ENCODE results near the gene ZC3H7A.

Gene ZC3H7A

DNA sequence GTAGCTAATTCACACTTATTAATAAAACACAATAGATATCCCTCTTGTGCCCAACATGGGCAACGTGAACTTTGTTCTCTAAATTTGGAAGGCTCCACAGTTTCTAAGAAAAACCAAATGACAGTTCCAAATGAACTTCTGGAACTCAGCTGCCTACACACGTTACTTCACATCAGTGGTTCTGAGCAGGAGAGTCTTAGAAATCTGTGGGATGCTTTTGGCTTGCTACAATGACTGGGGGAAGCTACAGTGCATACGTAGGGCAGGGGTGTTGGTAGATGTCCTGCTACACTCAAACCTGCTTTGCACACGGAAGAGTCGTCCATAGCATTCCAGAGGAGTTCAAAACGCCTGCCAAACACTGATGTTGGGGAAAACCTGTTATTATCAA lies 62.4 kb downstream of the ZC3H7A start:
- no peak for DNase-seq

DNA sequence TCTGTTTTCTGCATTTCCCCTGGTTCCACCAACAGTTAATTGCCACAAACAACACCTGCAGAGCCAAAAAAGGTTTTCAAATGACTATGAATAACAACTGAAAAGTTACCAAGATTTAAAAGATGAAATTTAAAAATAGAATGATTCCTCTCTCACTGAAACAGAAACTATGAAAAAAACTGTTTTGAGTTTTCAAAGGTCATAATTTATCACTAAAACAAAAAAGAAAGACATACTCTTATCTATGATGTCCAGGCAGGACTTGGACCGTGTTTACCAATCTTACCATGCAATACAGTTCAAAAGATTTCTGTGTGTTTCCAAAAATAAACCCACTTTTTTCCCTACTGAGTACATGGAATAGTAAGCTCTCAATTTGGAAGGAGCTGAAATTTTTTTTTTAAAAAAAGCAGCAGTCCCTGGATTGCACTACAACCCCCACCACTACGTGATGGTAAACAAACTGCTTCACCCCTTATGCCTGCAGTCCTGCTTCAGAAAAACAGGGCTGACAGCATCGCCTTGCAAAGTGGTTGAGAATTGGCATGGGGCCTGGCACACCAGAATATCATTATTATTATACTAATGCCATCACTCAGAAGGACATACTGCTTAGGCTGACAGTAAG lies 62.9 kb downstream of the ZC3H7A start:
- DNase-seq, result no peak

DNA sequence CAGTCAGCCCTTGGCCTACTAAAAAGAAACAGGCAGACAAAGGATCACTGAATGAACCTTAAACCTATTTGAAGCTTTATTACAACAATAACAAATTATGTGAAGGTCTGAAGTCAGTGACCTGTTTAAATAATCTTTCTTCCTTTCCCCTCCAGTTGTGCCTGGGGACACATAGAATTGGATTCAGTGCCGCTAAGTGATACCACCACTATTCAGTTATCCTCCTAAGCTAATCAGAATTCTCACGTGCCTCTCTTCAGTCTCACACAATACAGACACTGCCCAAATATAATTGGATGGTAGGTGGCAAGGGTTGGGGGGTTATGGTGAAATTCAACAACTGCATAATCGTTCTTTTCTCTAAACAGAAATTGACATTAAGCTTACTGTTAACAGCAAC lies 65.8 kb downstream of the ZC3H7A start:
- DNase-seq, result no peak

DNA sequence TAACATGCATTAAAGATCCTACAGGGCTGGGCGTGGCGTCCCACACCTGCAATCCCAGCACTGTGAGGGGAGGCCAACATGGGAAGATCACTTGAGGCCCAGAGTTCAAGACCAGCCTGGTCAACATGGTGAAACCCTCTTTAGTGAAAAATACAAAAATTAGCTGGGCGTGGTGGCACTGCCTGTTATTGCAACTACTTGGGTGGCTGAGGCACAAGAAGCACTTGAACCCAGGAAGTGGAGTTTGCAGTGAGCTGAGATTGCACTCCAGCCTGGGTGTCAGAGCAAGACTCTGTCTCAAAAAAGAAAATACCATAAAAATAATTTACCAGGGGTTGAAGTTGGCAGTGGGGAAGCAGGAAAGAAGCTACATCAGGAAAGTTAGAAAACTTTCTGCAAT lies 67.3 kb downstream of the ZC3H7A start:
- no peak for DNase-seq

- no peak for DNase-seq
These were observed 69.1 kb downstream of the ZC3H7A start for GRCh38 chr16:11727796-11728543.

DNA sequence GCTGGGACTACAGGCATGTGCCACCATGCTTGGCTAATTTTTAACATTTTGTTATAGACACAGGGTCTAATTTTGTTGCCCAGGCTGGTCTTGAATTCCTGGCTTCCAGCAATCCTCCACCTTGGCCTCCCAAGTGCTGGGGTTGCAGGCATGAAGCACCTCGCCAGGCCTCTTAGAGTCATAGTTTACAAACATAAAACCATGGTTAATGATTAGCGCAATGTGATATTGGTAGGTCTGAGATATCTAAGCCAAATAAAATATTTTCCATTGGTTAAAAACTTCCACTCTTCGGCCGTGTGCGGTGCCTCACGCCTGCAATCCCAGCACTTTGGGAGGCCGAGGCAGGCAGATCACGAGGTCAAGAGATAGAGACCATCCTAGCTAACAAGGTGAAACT lies 71.0 kb downstream of the ZC3H7A start:
- no peak for DNase-seq

GRCh38 chr16:11725457-11725856 lies 71.6 kb downstream of the ZC3H7A start:
- no peak for DNase-seq

DNA sequence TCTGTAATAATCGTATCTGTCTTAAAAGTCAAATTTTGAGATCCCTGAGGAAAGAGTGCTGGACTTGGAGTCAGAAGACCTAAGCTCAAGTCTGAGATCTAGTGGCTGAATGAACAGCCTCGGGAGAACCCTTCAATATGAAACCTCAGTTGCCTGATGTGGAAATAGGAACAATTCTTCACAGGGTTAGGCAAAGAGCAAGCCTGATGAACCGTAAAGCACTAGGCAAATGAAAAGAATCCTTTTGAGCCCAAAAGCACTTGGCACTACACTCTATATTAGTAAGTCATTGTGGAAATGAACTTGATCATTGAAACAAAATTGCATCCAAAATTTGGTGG lies 74.6 kb downstream of the ZC3H7A start:
- DNase-seq, result no peak

GRCh38 chr16:11721781-11722467 lies 75.1 kb downstream of the ZC3H7A start:
- DNase-seq, result no peak

DNA sequence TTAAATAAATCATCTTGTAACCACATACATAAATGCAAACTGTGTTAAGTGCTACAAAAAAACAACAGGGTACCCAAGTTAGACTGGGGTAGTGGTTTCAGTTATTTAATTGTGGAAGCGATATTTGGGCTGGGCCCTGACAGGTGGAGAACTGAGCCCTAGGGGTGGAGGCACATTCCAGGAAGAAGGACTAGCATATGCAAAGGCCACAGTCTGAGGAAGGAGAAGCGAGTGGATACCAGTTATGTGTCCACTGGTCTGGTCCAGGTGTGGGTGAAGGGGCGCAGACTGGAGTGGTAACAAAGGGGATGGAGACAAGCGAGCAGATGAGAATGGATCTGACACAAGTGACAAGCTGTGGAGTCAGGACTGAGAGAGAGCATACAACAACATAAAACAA lies 77.3 kb downstream of the ZC3H7A start:
- DNase-seq, result no peak

DNA sequence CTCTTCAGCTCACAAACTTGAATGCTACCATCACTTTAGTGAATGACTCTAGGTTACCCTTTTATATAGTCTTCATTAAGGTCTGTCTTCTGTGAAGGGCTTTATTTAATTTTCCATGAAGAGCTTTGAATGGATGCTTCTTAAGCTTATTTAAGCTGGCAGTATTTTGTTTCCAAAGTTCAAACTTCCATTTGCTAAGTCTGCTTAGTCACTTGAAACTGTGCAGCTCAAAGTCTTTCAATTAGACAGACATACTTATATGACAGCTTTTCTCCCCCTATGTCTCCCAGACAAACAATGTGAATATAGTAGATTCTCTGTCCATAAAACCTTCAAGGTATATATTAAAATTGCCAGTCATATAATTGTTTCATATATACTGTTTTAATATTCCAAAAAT lies 77.9 kb downstream of the ZC3H7A start:
- DNase-seq, result no peak

DNA sequence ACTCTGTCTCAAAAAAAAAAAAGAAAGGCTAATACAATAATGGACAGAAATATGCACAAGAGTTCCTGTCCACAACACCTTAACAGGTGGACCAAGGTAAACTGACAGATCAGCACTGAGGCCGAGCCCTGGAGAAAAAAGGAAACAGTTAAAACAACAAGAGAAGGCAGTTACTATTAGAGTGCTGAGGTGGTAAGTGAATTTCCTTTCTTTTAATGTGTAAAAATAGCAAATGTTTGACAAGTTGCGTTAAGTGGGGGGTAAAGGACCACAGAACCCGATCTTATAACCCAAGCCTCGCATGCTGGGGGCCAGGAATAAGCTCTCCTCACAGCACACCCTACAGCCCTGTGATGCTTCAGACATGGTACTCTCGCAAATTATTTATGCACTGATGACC lies 79.2 kb downstream of the ZC3H7A start:
- DNase-seq, result no peak

- DNase-seq, result no peak
These were observed 80.7 kb downstream of the ZC3H7A start for GRCh38 chr16:11716336-11716735.

GRCh38 chr16:11715246-11715947 lies 81.7 kb downstream of the ZC3H7A start:
- no peak for DNase-seq

DNA sequence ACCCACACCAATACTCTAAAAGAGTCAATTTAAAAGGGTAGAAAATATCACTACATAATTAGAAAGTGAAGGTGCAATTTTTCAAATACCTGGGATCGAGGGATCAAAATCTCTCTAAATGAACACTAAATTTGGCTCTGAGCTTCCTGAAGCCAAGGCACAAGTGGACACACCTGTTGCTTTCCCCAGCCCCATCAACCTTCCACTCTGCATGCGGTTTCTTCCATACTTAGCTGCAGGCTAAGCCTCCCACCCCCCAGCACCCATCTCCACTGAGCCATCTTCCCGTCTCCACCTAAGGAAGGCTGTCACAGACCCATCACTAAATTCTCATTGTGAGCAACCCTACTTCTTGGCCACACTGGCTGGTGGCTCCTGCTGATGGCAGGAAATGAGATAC lies 84.9 kb downstream of the ZC3H7A start:
- no peak for DNase-seq

- no peak for DNase-seq
These were observed 85.4 kb downstream of the ZC3H7A start for GRCh38 chr16:11711662-11712061.

DNA sequence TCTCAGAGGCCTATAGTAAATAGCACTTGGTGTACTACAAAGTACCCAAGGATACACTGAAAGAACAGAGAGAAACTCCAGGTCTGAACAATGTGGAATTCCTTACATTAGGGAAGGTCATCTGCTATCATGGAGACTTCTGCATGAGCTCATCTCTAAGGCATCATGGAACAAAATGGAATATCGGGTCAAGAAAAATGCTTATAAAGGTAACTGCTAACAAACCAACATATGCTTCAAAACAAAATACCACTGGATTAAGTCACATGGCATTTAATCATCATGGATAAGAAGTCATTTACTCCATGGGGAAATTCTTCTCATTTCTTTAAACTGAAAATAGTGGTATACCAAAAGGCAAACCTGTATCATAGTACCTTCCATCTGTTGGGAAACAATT lies 88.6 kb downstream of the ZC3H7A start:
- DNase-seq, result peak; percentile 63

DNA sequence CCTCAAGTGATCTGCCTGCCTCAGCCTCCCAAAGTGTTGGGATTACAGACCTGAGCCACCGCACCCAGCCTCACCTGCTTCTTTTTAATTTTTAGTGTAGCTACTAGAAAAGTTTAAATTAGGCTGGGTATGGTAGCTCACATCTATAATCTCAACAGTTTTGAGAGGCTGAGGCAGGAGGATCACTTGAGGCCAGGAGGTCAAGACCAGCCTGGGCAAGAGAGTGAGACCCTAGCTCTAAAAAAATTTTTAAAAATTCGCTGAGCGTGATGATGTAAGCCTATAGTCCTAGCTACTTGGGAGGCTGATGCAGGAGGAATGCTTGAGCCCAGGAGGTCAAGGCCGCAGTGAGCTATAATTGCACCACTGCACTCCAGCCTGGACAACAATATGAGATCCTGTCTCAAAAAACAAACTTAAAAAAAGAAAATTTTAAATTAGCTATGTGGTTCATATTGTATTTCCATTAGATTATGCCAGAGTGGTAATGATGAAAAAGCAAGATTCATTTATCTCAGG lies 89.3 kb downstream of the ZC3H7A start:
- DNase-seq, result no peak

GRCh38 chr16:11706180-11706742 lies 90.8 kb downstream of the ZC3H7A start:
- DNase-seq, result no peak

GRCh38 chr16:11705311-11706025 lies 91.6 kb downstream of the ZC3H7A start:
- no peak for DNase-seq
